Measurements from ENCODE around the gene RPGRIP1L. TPM values are rescaled to one million over a fixed set of nuclear protein-coding genes. Genes with fewer than 3 reads are reported as not detected.

RPGRIP1L gene
- total and polyA plus RNA-seq, 12 donors, result 2.6 to 11.6 (median 6.6) TPM

DNA sequence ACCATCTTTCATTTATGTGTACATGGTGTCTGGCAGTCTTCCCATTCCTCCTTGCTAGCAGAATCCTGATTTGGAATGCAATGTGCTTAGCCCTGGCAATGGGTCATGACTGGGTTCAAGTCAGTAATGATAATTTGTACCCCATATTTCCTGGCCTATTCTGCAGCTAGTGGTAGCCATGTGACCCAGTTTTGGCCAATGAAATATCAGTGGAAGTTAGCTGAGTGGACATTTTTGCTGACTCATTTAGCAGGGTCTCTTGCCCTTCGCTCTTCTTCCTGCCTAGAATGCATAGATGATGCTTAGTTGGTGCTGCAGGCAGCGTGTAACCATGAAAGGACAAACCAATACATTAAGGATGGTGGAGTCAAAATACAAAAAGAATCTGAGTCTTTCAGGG lies 121.9 kb downstream of the RPGRIP1L start:
- DNase-seq, result no peak
- no peak for TF ChIP-seq POLR2A (IDR thresholded peaks at IDR 0.05)
- no peak for TF ChIP-seq CTCF (IDR thresholded peaks at IDR 0.05)
- Histone ChIP-seq H3K4me1 (replicated peaks in 1 of 2) (no peaks in the 10 kb centered on the region), H3K27ac (no peak overlapping the region), H3K9me3 (replicated peaks in 1 of 3) (no peaks in the 10 kb centered on the region), H3K36me3 (replicated peaks in 1 of 2) (no peaks in the 10 kb centered on the region), H3K4me3 (no peak overlapping the region), H3K27me3 (peaks cover 3% of the 10 kb centered on the region)
- intact Hi-C loops (cut with DNase I), result no loop called here
- 85 to 95% (median 90%) methylated on average over 2 of the region's 2 CpGs for WGBS, 4 donors

DNA sequence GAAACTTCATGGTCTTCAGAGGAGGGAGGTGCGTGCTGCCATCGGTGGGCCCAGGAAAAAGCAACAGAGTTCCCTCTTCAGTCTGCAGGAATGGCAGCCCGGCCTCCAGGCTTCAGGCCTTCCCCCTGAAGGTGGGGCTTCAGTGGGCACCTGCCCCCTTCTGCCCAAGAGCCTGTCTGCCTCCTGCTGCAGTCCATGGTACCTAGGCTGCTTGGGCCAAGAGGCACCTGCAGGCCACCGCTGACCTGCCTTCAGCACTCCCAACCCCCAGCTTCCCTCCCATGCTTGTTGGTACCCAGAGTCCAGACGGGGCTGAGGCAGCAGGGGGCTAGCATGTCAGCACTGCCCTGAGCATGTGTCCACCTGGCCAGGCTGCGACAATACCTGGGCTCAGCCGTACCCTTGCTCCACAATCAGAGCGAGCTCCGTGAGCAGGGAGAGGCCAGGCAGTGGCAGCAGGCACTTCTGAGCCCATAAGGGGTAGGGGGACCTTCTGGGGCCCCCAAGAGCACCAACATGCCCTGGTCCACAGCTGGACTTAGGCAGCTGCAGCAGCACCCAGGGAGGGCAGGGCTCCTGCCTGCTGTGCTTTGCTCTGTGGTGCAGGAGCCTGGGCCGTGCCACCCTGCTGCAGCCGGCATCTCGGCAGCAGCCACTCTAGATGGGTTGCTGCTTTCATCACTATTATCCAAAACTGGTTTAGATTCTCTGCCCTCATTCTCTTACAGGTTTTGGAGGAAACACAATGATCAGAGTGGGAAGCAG lies 123.4 kb downstream of the RPGRIP1L start:
- intact Hi-C loops (cut with DNase I), result no loop called here
- Histone ChIP-seq H3K27ac (no peak overlapping the region), H3K9me3 (replicated peaks in 1 of 3) (no peaks in the 10 kb centered on the region), H3K4me3 (no peak overlapping the region), H3K4me1 (replicated peaks in 1 of 2) (no peaks in the 10 kb centered on the region), H3K27me3 (no peaks in the 10 kb centered on the region), H3K36me3 (replicated peaks in 1 of 2) (no peaks in the 10 kb centered on the region)
- WGBS, 4 donors, result 85 to 100% (median 88%) methylated on average over 1 to 12 of the region's 12 CpGs
- DNase-seq, result no peak
- TF ChIP-seq CTCF (IDR thresholded peaks at IDR 0.05), result no peak
- no peak for TF ChIP-seq POLR2A (IDR thresholded peaks at IDR 0.05)

GRCh38 chr16:53576904-53577303 lies 126.8 kb downstream of the RPGRIP1L start:
- 86 to 95% (median 91%) methylated on average over 5 of the region's 5 CpGs for WGBS, 4 donors
- H3K9me3 ChIP-seq (replicated peaks in 1 of 3), result no peaks in the 10 kb centered on the region
- H3K4me3 ChIP-seq, result no peak overlapping the region
- H3K4me1 ChIP-seq (replicated peaks in 1 of 2), result no peaks in the 10 kb centered on the region
- intact Hi-C loops (cut with DNase I), result no loop called here
- no peaks in the 10 kb centered on the region for H3K36me3 ChIP-seq (replicated peaks in 1 of 2)
- no peak overlapping the region for H3K27ac ChIP-seq
- TF ChIP-seq CTCF (IDR thresholded peaks at IDR 0.05) (no peak), POLR2A (IDR thresholded peaks at IDR 0.05) (no peak)
- no peaks in the 10 kb centered on the region for H3K27me3 ChIP-seq
- no peak for DNase-seq

- H3K9me3 ChIP-seq (replicated peaks in 1 of 3), result no peaks in the 10 kb centered on the region
- TF ChIP-seq CTCF (IDR thresholded peaks at IDR 0.05) (no peak), POLR2A (IDR thresholded peaks at IDR 0.05) (no peak)
- H3K4me1 ChIP-seq (replicated peaks in 1 of 2), result no peaks in the 10 kb centered on the region
- H3K27me3 ChIP-seq, result no peaks in the 10 kb centered on the region
- H3K27ac ChIP-seq, result no peak overlapping the region
- 76 to 89% (median 79%) methylated on average over 4 of the region's 4 CpGs for WGBS, 4 donors
- H3K36me3 ChIP-seq (replicated peaks in 1 of 2), result no peaks in the 10 kb centered on the region
- no peak overlapping the region for H3K4me3 ChIP-seq
- DNase-seq, result no peak
- intact Hi-C loops (cut with DNase I), result no loop called here
These were observed 127.4 kb downstream of the RPGRIP1L start for GRCh38 chr16:53576210-53576609.

Data from adrenal gland (tissue), 12 donors.